PC-3 (cell line): ENCODE results near the gene ARMC12. TPM values are rescaled to one million over a fixed set of nuclear protein-coding genes. Genes with fewer than 3 reads are reported as not detected.

Source experiments
- ATAC-seq: fragments of 200-7000 bp; cut with Tn5 transposase; 2 replicates; pipeline ENCODE4 v1.9.1; 2020; ENCODE audit warnings: mild to moderate bottlenecking, moderate library complexity
- BruUV-seq: library from RNA; stranded (reverse); fragments of 400-500 nt; replicated peaks from 2 replicates; lab custom pipeline; 2021; lab: Mats Ljungman, UMichigan
- CTCF ChIA-PET: fragments of 300-600 bp; sonication (Branson Sonifier 250); formaldehyde crosslinking; loops from one replicate; lab custom pipeline; 2022; ENCODE audit warnings: antibody characterized with exemption; lab: Charles Lee
- POLR2A ChIA-PET: fragments of 300-600 bp; sonication (Branson Sonifier 250); formaldehyde crosslinking; loops from one replicate; lab custom pipeline; 2022; ENCODE audit warnings: antibody characterized with exemption; ENCODE audit not compliant: unreplicated experiment; lab: Charles Lee
- DNase-seq: peaks from one replicate; pipeline ENCODE4 v3.0.0-alpha.2; 2015
- H2AFZ ChIP-seq: fragments of 300-600 bp; sonication (generic); 2 replicates; pipeline ENCODE4 v1.6.0; 2016; ENCODE audit warnings: antibody characterized with exemption, low read length
- H3F3A ChIP-seq: fragments of 300-600 bp; sonication (generic); one replicate; pipeline ENCODE4 v1.6.0; 2017; ENCODE audit warnings: antibody characterized with exemption, low read length, control low read depth, mild to moderate bottlenecking; ENCODE audit not compliant: unreplicated experiment
- H3K27ac ChIP-seq: fragments of 300-600 bp; sonication (generic); 2 replicates; pipeline ENCODE4 v1.5.1; 2016; ENCODE audit warnings: mild to moderate bottlenecking, low read length
- H3K27me3 ChIP-seq: fragments of 300-600 bp; sonication (generic); 2 replicates; pipeline ENCODE4 v1.6.1; 2016; ENCODE audit warnings: low read length, mixed read lengths
- H3K36me3 ChIP-seq: fragments of 300-600 bp; sonication (generic); 2 replicates; pipeline ENCODE4 v1.6.1; 2016; ENCODE audit warnings: low read depth, mixed run types, low read length, mixed read lengths
- H3K4me1 ChIP-seq: fragments of 300-600 bp; sonication (generic); 2 replicates; pipeline ENCODE4 v1.5.1; 2016; ENCODE audit warnings: low read length; ENCODE audit not compliant: insufficient read depth
- H3K4me2 ChIP-seq: fragments of 300-600 bp; sonication (generic); 2 replicates; pipeline ENCODE4 v1.6.0; 2016; ENCODE audit warnings: low read length
- H3K4me3 ChIP-seq: fragments of 300-600 bp; sonication (generic); 2 replicates; pipeline ENCODE4 v1.5.1; 2016; ENCODE audit warnings: mild to moderate bottlenecking, low read length, mixed read lengths
- H3K79me2 ChIP-seq: fragments of 300-600 bp; sonication (generic); 2 replicates; pipeline ENCODE4 v1.6.1; 2017; ENCODE audit warnings: low read length, mixed read lengths
- H3K9ac ChIP-seq: fragments of 300-600 bp; sonication (generic); 2 replicates; pipeline ENCODE4 v1.6.0; 2016; ENCODE audit warnings: mild to moderate bottlenecking, low read length
- H3K9me2 ChIP-seq: fragments of 300-600 bp; sonication (generic); replicated peaks from 2 replicates; pipeline ENCODE4 v1.6.1; 2016; ENCODE audit warnings: mixed run types, low read length, mixed read lengths
- H3K9me3 ChIP-seq: fragments of 300-600 bp; sonication (generic); 2 replicates; pipeline ENCODE4 v1.6.1; 2016; ENCODE audit warnings: low read length, mixed read lengths
- H4K20me1 ChIP-seq: fragments of 300-600 bp; sonication (generic); 2 replicates; pipeline ENCODE4 v1.6.1; 2016; ENCODE audit warnings: low read length, mixed read lengths
- CTCF ChIP-seq: fragments of 300-600 bp; sonication (generic); conservative IDR thresholded peaks from 2 replicates; pipeline ENCODE4 v1.5.1; 2017; ENCODE audit warnings: antibody characterized with exemption, low read depth, mild to moderate bottlenecking, low read length
- EZH2 ChIP-seq: fragments of 300-600 bp; sonication (generic); IDR thresholded peaks from one replicate; pipeline ENCODE4 v1.6.1; 2017; ENCODE audit warnings: antibody characterized with exemption, mild to moderate bottlenecking, low read length; ENCODE audit not compliant: unreplicated experiment
- EZH2phosphoT487 ChIP-seq: fragments of 300-600 bp; sonication (generic); IDR thresholded peaks from 2 replicates; pipeline ENCODE4 v1.6.1; 2018; ENCODE audit warnings: mild to moderate bottlenecking, antibody characterized with exemption, low read length, borderline replicate concordance
- intact Hi-C: fragments of 100-400 bp; cut with micrococcal nuclease; formaldehyde crosslinking; loops from 2 replicates; pipeline ENCODE4 v1.9.0; 2023
- total RNA-seq: library from RNA; depleted of rRNA; stranded (reverse); fragments of >200 nt; gene quantifications from 2 replicates; pipeline ENCODE4 v1.2.3, GENCODE V29; 2014

Gene ARMC12
- total RNA-seq, 1 experiment from 2014 or later: not detected

GRCh38 chr6:35786810-35787209 is 50.0 kb downstream of the ARMC12 start:
- peak overlapping the region; percentile 6; the same call in 1 of the 2 replicates for H3K4me3 ChIP-seq
- ChIA-PET POLR2A (interaction anchor here (0.8 kb wide), 1 partner anchor 12 kb away, joined by 4 read pairs; no protein-coding TSS in a partner anchor), CTCF (no interaction called here)
- no peak overlapping the region for H3K9ac ChIP-seq
- no peaks in the 10 kb centered on the region for H3K79me2 ChIP-seq
- intact Hi-C loops: loop anchor here (1.0 kb wide), 1 partner anchor 11 kb away; no protein-coding TSS in a partner anchor
- no peaks in the 10 kb centered on the region for H3K36me3 ChIP-seq
- H3K4me1 ChIP-seq: no peaks in the 10 kb centered on the region
- peaks cover 35% of the 10 kb centered on the region for H3K27me3 ChIP-seq
- H3K4me2 ChIP-seq: peak overlapping the region; percentile 12; the same call in 1 of the 2 replicates
- H3K9me2 ChIP-seq: no peaks in the 10 kb centered on the region
- no peaks in the 10 kb centered on the region for H3F3A ChIP-seq
- no peak for DNase-seq
- ATAC-seq: peak; percentile 46; the same call in 1 of the 2 replicates
- H2AFZ ChIP-seq: peak overlapping the region; percentile 42; the same call in 1 of the 2 replicates
- H3K27ac ChIP-seq: no peak overlapping the region
- no TSS peak for BruUV-seq
- TF ChIP-seq CTCF: no peak
- TF ChIP-seq EZH2: no peak
- TF ChIP-seq EZH2phosphoT487: no peak
- H3K9me3 ChIP-seq: no peaks in the 10 kb centered on the region
- H4K20me1 ChIP-seq: no peaks in the 10 kb centered on the region

GRCh38 chr6:35787266-35788218 is 50.7 kb downstream of the ARMC12 start:
- Histone ChIP-seq H3K9me2 (no peaks in the 10 kb centered on the region), H3K4me3 (no peak overlapping the region; the same call in 1 of the 2 replicates), H2AFZ (no peak overlapping the region), H3F3A (no peaks in the 10 kb centered on the region), H3K9ac (no peak overlapping the region), H4K20me1 (no peaks in the 10 kb centered on the region), H3K27me3 (peaks cover 35% of the 10 kb centered on the region), H3K4me1 (no peaks in the 10 kb centered on the region), H3K4me2 (peak overlapping the region; percentile 12; the same call in 1 of the 2 replicates), H3K9me3 (no peaks in the 10 kb centered on the region), H3K27ac (no peak overlapping the region), H3K36me3 (no peaks in the 10 kb centered on the region), H3K79me2 (no peaks in the 10 kb centered on the region)
- CTCF ChIA-PET: no interaction called here
- intact Hi-C loops: loop anchor here (1.0 kb wide), 1 partner anchor 11 kb away; no protein-coding TSS in a partner anchor
- ATAC-seq (no peak; the same call in 1 of the 2 replicates), DNase-seq (no peak)
- BruUV-seq: no TSS peak
- TF ChIP-seq CTCF (no peak), EZH2phosphoT487 (no peak), EZH2 (no peak)
- POLR2A ChIA-PET: no interaction called here
